HG03025 (cell line): ENCODE measurements around the gene PREB.
"Not testable (repeated sequence)": the region's sequence is repeated elsewhere in the genome, so short reads cannot be mapped to it uniquely, and the experiment has no call there.

ENCODE experiments used
- ATAC-seq: cut with Tn5 transposase; IDR thresholded peaks from one replicate; pipeline ENCODE4 v1.9.1; 2021; ENCODE audit warnings: mild to moderate bottlenecking, moderate library complexity; ENCODE audit not compliant: unreplicated experiment, low FRiP score

Gene PREB

GRCh38 chr2:27128668-27129571, 5.5 kb downstream of the PREB start:
- no peak for ATAC-seq

GRCh38 chr2:27127883-27128667, 6.4 kb downstream of the PREB start:
- ATAC-seq, result no peak

- ATAC-seq, result no peak
Measured at GRCh38 chr2:27126252-27126710, 8.2 kb downstream of the PREB start.

GRCh38 chr2:27125104-27125503, 9.3 kb downstream of the PREB start:
- ATAC-seq, result no peak

GRCh38 chr2:27123302-27124150, 10.9 kb downstream of the PREB start, which contains the start of gene ABHD1:
Gene ABHD1, plus strand, starts transcription at chr2:27123815. Its CDS starts 134 bp downstream, at chr2:27123949.
- ATAC-seq, result no peak

- ATAC-seq, result no peak
Measured at GRCh38 chr2:27122791-27123190, 11.6 kb downstream of the PREB start.

GRCh38 chr2:27121906-27122305, 12.5 kb downstream of the PREB start:
- no peak for ATAC-seq

GRCh38 chr2:27119330-27119670, 15.1 kb downstream of the PREB start:
- ATAC-seq, result not testable (repeated sequence)

GRCh38 chr2:27118525-27119329, 15.7 kb downstream of the PREB start, which contains the start of gene CGREF1:
Gene CGREF1, minus strand, starts transcription at chr2:27119128. Its CDS starts 14,762 bp downstream, at chr2:27104366.
- no peak for ATAC-seq

- ATAC-seq, result no peak
Measured at GRCh38 chr2:27117995-27118524, 16.4 kb downstream of the PREB start.

GRCh38 chr2:27115519-27115918, 18.9 kb downstream of the PREB start:
- no peak for ATAC-seq

GRCh38 chr2:27111392-27112078, 22.9 kb downstream of the PREB start:
- not testable (repeated sequence) for ATAC-seq

- not testable (repeated sequence) for ATAC-seq
Measured at GRCh38 chr2:27110603-27111352, 23.7 kb downstream of the PREB start.

- ATAC-seq, result no peak
Measured at GRCh38 chr2:27109083-27109482, 25.4 kb downstream of the PREB start.

GRCh38 chr2:27108221-27108620, 26.2 kb downstream of the PREB start:
- no peak for ATAC-seq

- no peak for ATAC-seq
Measured at GRCh38 chr2:27105981-27106380, 28.5 kb downstream of the PREB start.

- ATAC-seq, result no peak
Measured at GRCh38 chr2:27102329-27102728, 32.1 kb downstream of the PREB start.

- ATAC-seq, result no peak
Measured at GRCh38 chr2:27100036-27100435, 34.4 kb downstream of the PREB start.
